ENCODE measurements around the gene ARMC9. TPM values are rescaled to one million over a fixed set of nuclear protein-coding genes. Genes with fewer than 3 reads are reported as not detected.

ARMC9 gene
- total and polyA plus RNA-seq, 8 donors: 3.7 to 15.0 (median 8.1) TPM

DNA sequence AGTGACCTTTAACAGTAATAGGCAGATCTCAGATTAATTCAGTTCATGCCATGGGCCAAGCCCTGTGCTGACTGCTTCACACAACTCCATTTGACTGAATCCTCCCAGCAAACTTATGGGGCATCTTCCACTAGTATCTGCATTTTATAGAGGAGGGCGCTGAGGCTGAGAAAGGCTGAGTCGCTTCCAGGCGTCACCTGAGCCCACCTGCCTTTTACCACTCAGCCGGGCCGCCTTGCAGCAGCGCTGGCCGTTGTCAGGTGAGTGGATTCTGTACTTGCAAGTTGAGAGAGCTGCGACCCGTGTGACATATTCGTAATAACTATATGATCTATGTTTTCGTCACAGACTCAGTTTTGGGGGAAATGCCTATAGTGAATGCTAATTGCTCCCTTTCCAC lies 137.8 kb downstream of the ARMC9 start:
- intact Hi-C loops (cut with DNase I): no loop called here
- Histone ChIP-seq H3K27me3 (no peaks in the 10 kb centered on the region), H3K27ac (no peak overlapping the region), H3K9me3 (no peaks in the 10 kb centered on the region), H3K4me1 (no peaks in the 10 kb centered on the region), H3K4me3 (no peak overlapping the region), H3K36me3 (no peaks in the 10 kb centered on the region)
- WGBS, 2 donors: 92 to 93% methylated on average over 11 of the region's 11 CpGs
- ATAC-seq: no peak
- FAIRE-seq: no peak
- TF ChIP-seq, protein P1, sequence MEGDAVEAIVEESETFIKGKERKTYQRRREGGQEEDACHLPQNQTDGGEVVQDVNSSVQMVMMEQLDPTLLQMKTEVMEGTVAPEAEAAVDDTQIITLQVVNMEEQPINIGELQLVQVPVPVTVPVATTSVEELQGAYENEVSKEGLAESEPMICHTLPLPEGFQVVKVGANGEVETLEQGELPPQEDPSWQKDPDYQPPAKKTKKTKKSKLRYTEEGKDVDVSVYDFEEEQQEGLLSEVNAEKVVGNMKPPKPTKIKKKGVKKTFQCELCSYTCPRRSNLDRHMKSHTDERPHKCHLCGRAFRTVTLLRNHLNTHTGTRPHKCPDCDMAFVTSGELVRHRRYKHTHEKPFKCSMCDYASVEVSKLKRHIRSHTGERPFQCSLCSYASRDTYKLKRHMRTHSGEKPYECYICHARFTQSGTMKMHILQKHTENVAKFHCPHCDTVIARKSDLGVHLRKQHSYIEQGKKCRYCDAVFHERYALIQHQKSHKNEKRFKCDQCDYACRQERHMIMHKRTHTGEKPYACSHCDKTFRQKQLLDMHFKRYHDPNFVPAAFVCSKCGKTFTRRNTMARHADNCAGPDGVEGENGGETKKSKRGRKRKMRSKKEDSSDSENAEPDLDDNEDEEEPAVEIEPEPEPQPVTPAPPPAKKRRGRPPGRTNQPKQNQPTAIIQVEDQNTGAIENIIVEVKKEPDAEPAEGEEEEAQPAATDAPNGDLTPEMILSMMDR (IDR thresholded peaks at IDR 0.05): no peak
- no peak for DNase-seq

DNA sequence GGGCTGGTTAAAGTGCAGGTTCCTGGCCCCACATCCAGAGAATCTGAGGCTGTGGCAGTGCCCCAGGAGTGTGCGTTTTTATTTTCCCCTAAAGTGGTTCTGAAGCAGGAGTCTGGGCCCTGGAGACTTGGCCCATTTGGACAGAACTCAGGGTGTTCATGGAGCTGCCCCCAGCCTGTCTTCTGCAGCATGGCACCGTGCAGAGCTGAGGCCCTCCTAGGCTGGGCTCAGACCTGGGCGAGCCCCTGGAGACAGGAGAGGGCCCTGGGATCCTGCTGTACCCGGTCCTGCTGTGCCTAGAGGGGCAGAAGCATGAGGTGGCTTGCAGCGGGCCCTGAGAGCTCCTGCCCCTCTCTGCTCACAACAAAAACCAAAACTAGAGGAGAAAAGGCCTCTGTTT lies 138.3 kb downstream of the ARMC9 start:
- ATAC-seq (no peak), DNase-seq (no peak), FAIRE-seq (no peak)
- intact Hi-C loops (cut with DNase I): no loop called here
- Histone ChIP-seq H3K27ac (no peak overlapping the region), H3K4me1 (no peaks in the 10 kb centered on the region), H3K36me3 (no peaks in the 10 kb centered on the region), H3K4me3 (no peak overlapping the region), H3K27me3 (no peaks in the 10 kb centered on the region), H3K9me3 (no peaks in the 10 kb centered on the region)
- WGBS, 2 donors: 93 to 94% methylated on average over 5 of the region's 5 CpGs
- TF ChIP-seq, protein P1 (IDR thresholded peaks at IDR 0.05): no peak

DNA sequence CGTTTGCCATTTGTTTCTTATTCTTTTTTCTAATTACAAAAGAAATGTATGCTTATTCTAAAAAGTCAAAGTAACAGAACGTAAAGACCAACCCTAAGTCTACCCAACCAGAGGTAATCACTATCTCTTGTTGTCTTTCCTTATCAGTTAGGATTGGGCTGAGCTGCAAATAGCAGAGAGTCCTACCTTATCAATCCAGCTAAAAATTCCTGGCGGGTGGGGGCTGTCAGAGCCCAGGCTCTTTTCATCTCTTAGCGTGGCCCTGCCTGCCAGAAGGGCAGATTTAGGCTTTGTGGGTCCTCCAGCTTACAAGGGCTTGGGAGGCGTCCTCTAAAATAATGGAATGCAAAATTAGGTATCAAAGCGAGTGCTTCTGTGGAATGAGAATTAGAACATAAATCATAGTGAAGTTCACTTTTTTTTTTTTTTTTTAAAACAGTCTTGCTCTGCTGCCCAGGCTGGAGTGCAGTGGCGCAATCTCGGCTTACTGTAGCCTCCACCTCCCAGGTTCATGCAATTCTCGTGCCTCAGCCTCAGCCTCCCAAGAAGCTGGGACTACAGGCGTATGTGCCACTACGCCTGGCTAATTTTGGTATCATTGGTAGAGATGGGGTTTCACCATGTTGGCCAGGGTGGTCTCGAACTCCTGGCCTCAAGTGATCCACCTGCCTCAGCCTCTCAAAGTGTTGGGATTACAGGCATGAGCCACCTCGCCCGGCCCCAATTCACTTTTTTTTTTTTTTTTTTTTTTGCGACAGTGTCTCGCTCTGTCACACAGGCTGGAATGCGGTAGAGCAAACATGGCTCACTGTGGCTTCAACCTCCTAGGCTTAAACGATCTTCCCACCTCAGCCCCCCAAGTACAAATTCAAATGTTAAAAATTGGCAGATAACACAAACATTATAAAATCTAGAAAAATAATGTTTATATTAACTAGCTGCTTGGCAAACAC lies 139.7 kb downstream of the ARMC9 start:
- intact Hi-C loops (cut with DNase I): no loop called here
- H3K4me3 ChIP-seq: no peak overlapping the region
- no peak for DNase-seq
- no peak for FAIRE-seq
- H3K27me3 ChIP-seq: no peaks in the 10 kb centered on the region
- H3K4me1 ChIP-seq: no peaks in the 10 kb centered on the region
- H3K9me3 ChIP-seq: no peaks in the 10 kb centered on the region
- WGBS, 2 donors: 88 to 91% methylated on average over 18 of the region's 18 CpGs
- H3K36me3 ChIP-seq: no peaks in the 10 kb centered on the region
- TF ChIP-seq, protein P1 (IDR thresholded peaks at IDR 0.05): no peak
- H3K27ac ChIP-seq: no peak overlapping the region
- no peak for ATAC-seq

DNA sequence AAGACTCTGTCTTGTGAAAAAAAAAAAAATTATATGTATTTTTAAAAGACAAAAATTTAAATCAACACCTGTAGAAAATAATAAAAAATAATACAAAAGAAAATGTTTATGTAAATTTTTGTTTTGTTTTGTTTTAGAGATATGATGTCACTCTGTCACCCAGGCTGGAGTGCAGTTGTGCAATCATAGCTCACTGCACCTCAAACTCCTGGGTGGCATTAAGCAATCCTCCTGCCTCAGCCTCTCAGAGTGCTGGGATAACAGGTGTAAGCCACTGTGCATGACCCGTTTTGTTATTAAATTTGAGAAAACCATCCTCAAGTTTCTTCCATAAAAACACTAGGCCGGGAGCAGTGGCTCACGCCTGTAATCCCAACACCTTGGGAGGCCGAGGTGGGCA lies 140.9 kb downstream of the ARMC9 start:
- intact Hi-C loops (cut with DNase I): no loop called here
- no peak for ATAC-seq
- peaks cover 4 to 8% (median 6%) of the 10 kb centered on the region in 3 donors for H3K4me1 ChIP-seq
- no peaks in the 10 kb centered on the region for H3K9me3 ChIP-seq
- H3K27ac ChIP-seq: no peak overlapping the region
- no peaks in the 10 kb centered on the region for H3K27me3 ChIP-seq
- WGBS, 2 donors: 89 to 94% methylated on average over 4 of the region's 4 CpGs
- TF ChIP-seq, protein P1 (IDR thresholded peaks at IDR 0.05): no peak
- no peaks in the 10 kb centered on the region for H3K36me3 ChIP-seq
- no peak overlapping the region for H3K4me3 ChIP-seq
- no peak for DNase-seq
- FAIRE-seq: no peak

DNA sequence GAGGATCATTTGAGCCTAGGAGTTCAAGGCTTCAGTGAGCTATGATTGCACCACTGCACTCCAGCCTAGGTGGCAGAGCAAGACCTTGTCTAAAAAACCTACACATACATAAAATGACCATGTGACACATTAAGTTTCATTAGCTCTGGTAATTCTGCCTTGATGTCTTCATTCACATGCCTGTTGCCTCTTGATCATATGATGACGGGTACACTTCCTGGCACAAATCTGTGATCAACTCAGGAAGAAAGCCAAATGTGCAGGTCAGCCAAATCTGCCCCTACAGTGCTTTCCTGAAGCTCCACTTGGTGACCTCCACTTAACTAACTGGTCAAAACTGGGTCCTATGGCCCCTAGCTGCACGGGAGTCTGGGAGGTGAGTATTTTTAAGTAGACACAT lies 142.7 kb downstream of the ARMC9 start:
- Histone ChIP-seq H3K27ac (no peak overlapping the region), H3K4me1 (peaks cover 6 to 16% (median 10%) of the 10 kb centered on the region in 3 donors), H3K36me3 (no peaks in the 10 kb centered on the region), H3K4me3 (no peak overlapping the region), H3K9me3 (no peaks in the 10 kb centered on the region), H3K27me3 (no peaks in the 10 kb centered on the region)
- DNase-seq (no peak), FAIRE-seq (no peak), ATAC-seq (no peak)
- TF ChIP-seq, protein P1 (IDR thresholded peaks at IDR 0.05): no peak
- 80 to 82% methylated on average over 2 of the region's 2 CpGs for WGBS, 2 donors
- intact Hi-C loops (cut with DNase I): no loop called here
